Chondrocyte (in vitro differentiated cells): Measurements from ENCODE around the gene ATPAF1. TPM values are rescaled to one million over a fixed set of nuclear protein-coding genes. Genes with fewer than 3 reads are reported as not detected.

Experiments
- DNase-seq: peaks from one replicate; pipeline ENCODE4 v3.0.0; 2021; ENCODE audit warnings: mixed read lengths, low spot score
- H3K27ac Mint-ChIP-seq: one replicate; pipeline ENCODE4 v1.8.0; 2021; ENCODE audit warnings: mild to moderate bottlenecking, moderate library complexity, mixed read lengths; ENCODE audit not compliant: unreplicated experiment
- H3K27me3 Mint-ChIP-seq: 2 replicates; pipeline ENCODE4 v1.8.0; 2021; ENCODE audit warnings: low read depth, mixed read lengths
- H3K36me3 Mint-ChIP-seq: 2 replicates; pipeline ENCODE4 v1.8.0; 2021; ENCODE audit warnings: low read depth, mixed read lengths
- H3K4me1 Mint-ChIP-seq: 2 replicates; pipeline ENCODE4 v1.8.0; 2021; ENCODE audit warnings: low read depth, mild to moderate bottlenecking, mixed read lengths
- H3K4me3 Mint-ChIP-seq: one replicate; pipeline ENCODE4 v1.8.0; 2021; ENCODE audit warnings: mild to moderate bottlenecking, moderate library complexity, mixed read lengths; ENCODE audit not compliant: unreplicated experiment
- H3K9me3 Mint-ChIP-seq: 2 replicates; pipeline ENCODE4 v1.8.0; 2021; ENCODE audit warnings: low read depth, mixed read lengths
- total RNA-seq: library from RNA; stranded (reverse); gene quantifications from 3 replicates; pipeline ENCODE4 v1.2.1, GENCODE V29; 2021
- TF ChIP-seq, protein P1 (sequence below): fragments of 200-600 bp; sonication (generic); IDR thresholded peaks from 2 replicates; pipeline ENCODE4 v1.5.0; 2021; ENCODE audit warnings: antibody characterized with exemption, mild to moderate bottlenecking, moderate library complexity

ATPAF1 gene
- total RNA-seq, 1 donor from 2014 or later: 22.9 TPM

DNA sequence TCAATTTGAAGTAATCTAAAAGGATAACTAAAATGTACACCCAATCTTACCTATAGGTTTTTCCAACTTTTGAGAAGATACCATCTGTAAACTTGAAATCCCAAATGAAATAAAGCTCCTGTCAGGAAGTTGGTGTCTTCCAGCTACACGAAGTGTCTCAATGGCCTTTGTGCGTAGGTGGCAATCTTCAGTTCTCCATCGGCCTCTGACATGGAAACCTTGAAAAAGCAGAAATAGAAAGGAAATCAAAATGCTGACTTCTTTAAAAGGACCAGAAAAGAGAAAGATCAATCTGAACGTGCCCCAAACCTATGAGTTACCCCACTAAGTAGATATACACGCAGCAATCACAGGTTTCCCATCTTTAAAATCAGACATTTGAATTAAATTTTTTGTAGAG lies 74.1 kb downstream of the ATPAF1 start:
- Mint-ChIP-seq H3K4me3 (no peak overlapping the region), H3K27ac (no peak overlapping the region), H3K36me3 (peaks cover 38% of the 10 kb centered on the region), H3K4me1 (peaks cover 5% of the 10 kb centered on the region), H3K9me3 (no peaks in the 10 kb centered on the region), H3K27me3 (no peaks in the 10 kb centered on the region)
- TF ChIP-seq, protein P1, sequence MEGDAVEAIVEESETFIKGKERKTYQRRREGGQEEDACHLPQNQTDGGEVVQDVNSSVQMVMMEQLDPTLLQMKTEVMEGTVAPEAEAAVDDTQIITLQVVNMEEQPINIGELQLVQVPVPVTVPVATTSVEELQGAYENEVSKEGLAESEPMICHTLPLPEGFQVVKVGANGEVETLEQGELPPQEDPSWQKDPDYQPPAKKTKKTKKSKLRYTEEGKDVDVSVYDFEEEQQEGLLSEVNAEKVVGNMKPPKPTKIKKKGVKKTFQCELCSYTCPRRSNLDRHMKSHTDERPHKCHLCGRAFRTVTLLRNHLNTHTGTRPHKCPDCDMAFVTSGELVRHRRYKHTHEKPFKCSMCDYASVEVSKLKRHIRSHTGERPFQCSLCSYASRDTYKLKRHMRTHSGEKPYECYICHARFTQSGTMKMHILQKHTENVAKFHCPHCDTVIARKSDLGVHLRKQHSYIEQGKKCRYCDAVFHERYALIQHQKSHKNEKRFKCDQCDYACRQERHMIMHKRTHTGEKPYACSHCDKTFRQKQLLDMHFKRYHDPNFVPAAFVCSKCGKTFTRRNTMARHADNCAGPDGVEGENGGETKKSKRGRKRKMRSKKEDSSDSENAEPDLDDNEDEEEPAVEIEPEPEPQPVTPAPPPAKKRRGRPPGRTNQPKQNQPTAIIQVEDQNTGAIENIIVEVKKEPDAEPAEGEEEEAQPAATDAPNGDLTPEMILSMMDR: no peak
- DNase-seq: no peak

DNA sequence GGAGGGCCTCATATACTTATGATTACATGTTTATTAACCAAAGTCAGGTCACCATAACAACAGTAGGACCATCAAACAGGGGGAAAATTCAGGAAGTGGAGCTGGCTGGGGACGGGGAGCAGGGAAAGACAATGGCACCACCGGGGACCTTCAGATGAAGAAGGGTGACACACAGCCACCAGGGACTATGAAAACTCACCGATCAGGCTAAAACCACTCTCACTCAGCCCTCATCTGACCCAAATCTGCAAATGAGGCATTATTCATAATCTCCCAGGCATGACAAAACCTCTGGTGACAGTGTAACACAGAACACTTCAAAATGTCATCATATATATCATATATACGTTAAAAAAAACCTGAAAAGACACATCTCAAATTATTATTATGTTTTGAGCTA lies 75.3 kb downstream of the ATPAF1 start:
- Mint-ChIP-seq H3K4me3 (no peak overlapping the region), H3K36me3 (peaks cover 39% of the 10 kb centered on the region), H3K27ac (no peak overlapping the region), H3K27me3 (no peaks in the 10 kb centered on the region), H3K4me1 (peaks cover 5% of the 10 kb centered on the region), H3K9me3 (no peaks in the 10 kb centered on the region)
- TF ChIP-seq, protein P1: no peak
- DNase-seq: no peak

DNA sequence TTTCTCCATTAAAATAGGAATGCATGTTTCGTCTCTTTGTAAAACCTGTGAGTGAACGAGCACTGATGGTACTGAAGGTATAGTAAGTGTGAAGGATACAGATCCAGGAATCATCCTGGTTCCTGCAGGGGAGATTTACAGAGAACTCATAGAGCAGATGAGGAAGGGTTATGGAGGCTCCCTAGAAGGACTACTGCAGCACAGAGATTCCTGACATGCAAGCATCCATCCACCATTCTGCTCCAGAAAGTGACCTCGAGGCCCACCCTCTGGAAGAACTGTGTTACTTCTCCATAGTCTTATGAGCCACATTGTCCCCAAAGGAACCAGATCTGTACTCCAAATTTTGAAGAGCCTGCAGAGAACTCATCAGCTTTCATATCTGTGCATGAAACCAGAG lies 78.6 kb downstream of the ATPAF1 start:
- TF ChIP-seq, protein P1: no peak

DNA sequence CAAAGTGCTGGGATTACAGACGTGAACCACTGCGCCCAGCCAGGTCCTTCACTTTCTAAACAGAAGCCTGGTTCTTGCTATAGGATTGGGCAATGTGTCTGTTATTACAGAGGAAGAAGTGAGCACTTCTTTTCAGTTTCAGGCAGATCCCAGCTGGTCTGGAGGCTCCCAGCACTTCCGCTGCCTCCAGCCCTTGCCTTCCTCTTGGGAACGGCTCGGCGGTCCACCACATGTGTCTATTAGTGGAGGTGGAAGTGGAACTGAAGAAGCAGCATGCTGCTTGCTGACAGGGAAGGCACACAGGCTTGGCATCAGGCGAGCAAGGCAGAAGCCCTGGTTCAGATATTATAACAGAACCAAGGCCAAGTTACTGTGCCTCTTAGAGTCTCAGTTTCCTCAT lies 81.1 kb downstream of the ATPAF1 start:
- Mint-ChIP-seq H3K4me3 (no peak overlapping the region), H3K27me3 (no peaks in the 10 kb centered on the region), H3K9me3 (no peaks in the 10 kb centered on the region), H3K27ac (no peak overlapping the region), H3K36me3 (peaks cover 47% of the 10 kb centered on the region), H3K4me1 (no peaks in the 10 kb centered on the region)
- no peak for DNase-seq
- TF ChIP-seq, protein P1: no peak

More for the DNA sequence above, 78.6 kb downstream of the ATPAF1 start:
- no peak overlapping the region for H3K27ac Mint-ChIP-seq
- no peaks in the 10 kb centered on the region for H3K4me1 Mint-ChIP-seq
- no peaks in the 10 kb centered on the region for H3K27me3 Mint-ChIP-seq
- no peak for DNase-seq
- peaks cover 47% of the 10 kb centered on the region for H3K36me3 Mint-ChIP-seq
- H3K4me3 Mint-ChIP-seq: no peak overlapping the region
- no peaks in the 10 kb centered on the region for H3K9me3 Mint-ChIP-seq

DNA sequence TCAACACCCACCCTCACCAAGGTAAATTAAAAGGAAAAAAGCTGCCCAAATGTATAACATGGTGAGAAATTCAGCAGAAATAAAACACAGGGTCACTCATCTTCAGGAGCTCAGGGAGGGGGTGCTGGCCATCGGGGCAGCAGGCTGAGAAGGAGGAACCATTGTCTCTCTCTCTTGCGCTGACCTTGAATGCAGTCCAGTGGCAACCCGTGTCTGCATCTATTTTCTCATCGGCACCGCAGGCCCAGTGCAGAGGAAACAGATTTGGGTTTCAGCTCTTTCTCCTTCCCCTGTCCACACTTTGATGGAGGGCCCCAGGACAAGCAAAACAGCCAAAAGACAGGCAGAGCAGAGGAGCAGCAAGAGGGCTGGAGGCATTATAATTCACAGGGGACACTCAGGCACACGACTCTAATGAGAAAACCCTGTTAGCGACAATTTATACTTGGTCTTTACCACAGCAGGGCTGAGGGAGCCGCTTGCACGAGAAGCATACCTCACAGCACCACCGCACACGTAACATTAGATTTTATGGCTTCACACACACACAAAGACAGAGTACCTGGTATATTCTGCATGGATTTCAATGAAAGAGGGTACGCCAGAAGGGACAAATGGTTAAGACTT lies 82.7 kb downstream of the ATPAF1 start:
- Mint-ChIP-seq H3K4me1 (no peaks in the 10 kb centered on the region), H3K4me3 (no peak overlapping the region), H3K27ac (no peak overlapping the region)

More for the DNA sequence above, 82.7 kb downstream of the ATPAF1 start:
- no peaks in the 10 kb centered on the region for H3K27me3 Mint-ChIP-seq
- TF ChIP-seq, protein P1: no peak
- no peak for DNase-seq
- H3K9me3 Mint-ChIP-seq: no peaks in the 10 kb centered on the region
- H3K36me3 Mint-ChIP-seq: peaks cover 45% of the 10 kb centered on the region
